Left hindlimb (tissue), 1 donor: ENCODE results near the gene TIGD2.
A peak's percentile ranks its signal among the peaks of the same experiment; 100 is the strongest.

Source experiments
- DNase-seq: peaks from one replicate; pipeline ENCODE4 v3.0.0-alpha.2; 2018

Gene TIGD2

DNA sequence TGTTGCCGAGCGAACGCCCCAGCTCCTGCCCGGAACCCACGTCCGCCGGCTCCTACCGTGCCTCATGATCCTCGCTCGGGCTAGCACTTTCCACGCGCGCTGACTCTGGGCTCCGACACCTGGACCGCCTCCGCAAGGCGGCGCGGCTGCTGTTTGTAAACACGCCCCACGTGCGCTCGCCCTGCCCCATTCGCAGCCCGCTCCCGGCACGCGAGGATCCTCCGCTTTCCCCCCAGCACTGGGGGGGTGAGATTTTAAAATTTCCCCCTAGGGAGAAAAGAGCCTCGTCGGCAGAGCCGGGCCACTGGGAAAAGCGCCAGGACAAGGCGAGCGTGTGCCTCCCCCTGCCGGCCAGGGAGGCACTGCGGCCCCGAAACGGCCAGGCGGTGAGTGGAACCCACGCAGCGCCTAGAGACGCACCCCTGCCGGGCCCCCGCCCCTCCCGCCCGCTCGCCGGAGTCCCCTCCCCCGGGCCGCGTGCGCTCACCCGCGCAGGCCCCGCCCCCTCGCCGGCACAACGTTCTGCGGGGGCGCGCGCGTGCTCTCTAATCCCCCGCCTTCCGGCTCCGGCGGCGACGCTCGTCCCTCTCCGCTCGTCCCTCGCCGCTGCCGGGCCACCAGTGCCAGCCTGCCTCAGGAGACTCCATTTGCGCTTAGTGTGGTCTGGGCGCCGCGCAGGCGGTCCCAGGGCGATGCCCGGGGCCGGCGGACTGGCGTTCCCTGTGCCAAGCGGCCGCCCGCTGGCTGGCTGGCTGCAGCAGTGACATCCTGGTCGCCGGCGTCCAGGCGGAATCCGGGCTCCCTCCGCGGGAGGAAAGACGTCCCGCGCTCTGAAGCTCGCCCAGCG lies at the start of gene TIGD2:
TIGD2 (plus strand) TSS at position 548 of the 847 bp plus-strand sequence. CDS start 1,442 bp downstream, outside the sequence.
- peak; percentile 92 for DNase-seq

DNA sequence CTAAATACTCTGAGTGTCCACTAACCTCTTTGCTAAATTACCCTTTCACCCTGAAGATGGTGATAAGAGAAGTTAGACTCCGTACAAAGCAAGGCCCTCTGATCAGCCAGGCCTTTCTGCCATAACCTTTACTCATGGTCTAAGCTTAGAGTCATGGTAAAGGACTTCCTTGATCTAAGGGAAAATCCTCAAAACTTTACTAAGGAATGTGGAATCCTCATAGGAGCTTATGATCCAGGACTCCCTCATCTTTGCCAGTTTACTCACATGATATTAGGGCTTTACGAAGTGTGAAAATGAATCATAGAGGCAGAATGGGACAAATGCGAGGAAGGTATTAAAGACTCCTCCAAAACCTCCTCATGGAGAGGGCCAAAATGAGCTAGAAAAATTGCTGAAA lies 46.5 kb upstream of the TIGD2 start:
- no peak for DNase-seq

DNA sequence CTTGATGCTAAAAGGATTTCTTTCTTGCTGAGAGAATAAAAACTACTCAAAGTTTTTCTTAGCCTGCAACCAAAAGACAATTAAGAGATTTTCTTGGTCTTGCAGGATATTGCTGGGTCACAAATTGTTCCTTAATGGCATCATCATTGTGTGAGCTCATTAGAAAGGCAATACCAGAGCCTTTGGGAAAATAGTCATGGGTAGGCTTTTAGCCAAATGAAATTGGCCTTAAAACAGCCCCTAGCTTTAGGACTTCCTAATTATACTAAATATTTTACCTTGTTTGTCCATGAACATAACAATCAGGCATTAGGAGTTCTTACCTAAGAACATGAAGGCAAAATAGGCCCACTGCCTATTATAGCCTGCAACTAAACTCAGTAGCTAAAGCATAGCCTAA lies 43.9 kb upstream of the TIGD2 start:
- no peak for DNase-seq

DNA sequence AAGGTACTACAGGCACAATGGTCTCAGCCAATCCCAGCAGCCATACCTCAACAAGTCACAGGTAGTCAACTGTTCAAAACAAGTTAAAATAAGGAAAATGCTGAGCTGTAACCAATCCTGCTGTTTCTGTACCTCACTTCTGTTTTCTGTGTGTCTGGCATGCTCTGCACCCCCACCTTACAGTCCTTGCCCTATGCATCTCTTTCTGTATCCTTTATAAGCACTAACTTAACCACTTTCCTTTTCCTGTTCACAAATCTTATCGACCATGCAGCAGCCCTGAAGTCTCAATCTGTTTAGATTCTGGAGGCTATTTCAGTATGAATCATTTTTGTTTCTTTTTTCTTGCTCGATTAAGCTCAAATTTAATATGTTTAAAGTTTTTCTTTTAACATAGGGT lies 41.9 kb upstream of the TIGD2 start:
- no peak for DNase-seq

- no peak for DNase-seq
These were observed 41.3 kb upstream of the TIGD2 start for GRCh38 chr4:89070041-89070440.

- DNase-seq = no peak
These were observed 40.0 kb upstream of the TIGD2 start for GRCh38 chr4:89071311-89071710.

DNA sequence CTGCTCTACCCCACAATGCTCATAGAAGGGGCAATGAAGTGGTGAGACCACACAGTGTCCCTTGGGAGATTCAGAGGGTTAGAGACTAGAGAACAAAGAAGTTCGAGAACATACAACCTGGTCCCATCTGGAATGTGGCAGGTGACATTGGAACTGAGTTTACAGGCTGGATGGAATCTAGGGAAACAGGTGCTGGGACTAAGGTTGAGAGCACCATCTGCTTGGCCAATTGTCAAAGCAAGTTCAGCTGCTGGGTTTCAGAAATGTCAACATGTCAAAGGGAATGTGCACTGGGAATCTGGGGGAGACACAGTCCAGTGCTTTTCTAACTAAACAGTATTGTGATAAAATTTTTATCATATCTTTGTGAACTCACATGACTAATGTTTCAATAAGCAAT lies 38.4 kb upstream of the TIGD2 start:
- no peak for DNase-seq

DNA sequence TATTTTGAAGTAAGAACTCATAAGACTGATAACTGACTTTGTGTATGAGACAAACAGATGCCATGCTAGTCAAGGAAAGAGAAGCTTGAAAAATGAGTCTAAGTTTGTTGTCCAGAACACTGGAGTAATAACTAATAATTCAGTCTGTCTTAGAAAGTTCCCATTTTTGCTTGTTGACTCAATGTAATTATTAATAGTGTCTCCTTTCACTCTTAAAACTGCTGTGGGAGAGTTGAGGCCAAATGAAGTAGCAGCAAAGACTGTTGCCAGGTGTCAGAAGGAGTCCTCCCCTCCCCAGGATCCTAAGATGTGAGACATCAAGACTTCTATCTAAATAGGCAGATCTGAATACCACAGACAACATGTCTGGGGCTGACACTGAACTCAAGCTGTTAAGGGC lies 33.6 kb upstream of the TIGD2 start:
- no peak for DNase-seq

- no peak for DNase-seq
These were observed 33.0 kb upstream of the TIGD2 start for GRCh38 chr4:89078300-89078699.

GRCh38 chr4:89099034-89099433 lies 12.3 kb upstream of the TIGD2 start:
- DNase-seq = no peak

- DNase-seq = no peak
These were observed 11.9 kb upstream of the TIGD2 start for GRCh38 chr4:89099471-89099870.

DNA sequence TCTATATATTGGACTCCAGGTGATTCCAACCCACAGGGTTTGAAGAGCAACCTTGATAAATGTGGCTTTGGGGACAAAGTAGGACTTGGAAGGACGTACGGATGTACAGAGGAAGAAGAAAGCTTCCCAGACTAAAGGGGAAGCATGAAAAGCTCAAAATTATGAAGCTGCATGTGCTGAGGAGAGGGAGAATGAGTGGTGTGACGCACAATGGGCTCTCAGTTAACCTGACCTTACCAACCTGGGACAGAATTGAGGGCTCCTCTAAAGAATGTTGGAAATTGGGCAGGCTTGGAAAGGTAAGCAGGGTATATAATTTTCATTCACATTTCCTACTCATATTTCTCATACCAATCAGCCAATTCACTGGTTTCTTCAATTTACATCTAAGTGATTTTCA lies 10.5 kb upstream of the TIGD2 start:
- DNase-seq = no peak

DNA sequence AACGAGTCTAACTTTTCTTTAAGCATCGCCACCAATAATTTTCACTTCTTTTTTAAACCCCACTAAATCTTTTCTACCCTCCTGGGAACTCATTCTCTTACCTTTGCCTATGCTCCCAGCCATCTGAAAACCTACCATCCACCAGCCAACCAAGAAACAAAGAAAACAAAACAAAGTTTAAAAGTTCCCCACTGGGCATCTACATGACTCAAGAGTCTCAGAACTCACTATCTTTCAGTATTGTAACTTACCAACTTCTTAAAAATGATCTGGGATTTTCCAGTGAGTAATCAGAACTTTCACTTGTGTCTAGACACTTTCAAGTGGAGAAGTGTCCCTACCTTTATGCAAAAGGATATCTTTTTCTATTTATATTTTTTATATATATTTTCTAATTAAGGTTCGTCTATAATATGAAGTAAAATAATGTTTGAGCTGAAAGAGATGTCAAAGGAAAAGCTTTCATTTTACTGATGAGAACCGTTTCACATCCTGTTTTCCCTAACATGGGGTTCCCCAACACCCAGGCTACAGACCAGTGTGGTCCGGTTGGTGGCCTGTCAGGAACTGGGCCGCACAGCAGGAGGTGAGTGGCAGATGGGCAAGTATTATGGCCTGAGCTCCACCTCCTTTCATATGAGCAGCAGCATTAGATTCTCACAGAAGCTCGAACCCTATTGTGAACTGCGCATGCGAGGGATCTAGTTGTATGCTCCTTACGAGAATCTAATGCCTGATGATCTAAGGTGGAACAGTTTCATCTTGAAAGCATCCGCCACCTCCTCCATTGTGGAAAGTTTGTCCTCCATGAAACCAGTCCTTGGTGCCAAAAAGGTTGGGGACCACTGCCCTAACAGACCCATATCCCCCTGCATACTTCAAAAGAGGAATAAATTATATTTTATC lies 9.8 kb upstream of the TIGD2 start:
- no peak for DNase-seq

- DNase-seq = no peak
These were observed 5.6 kb upstream of the TIGD2 start for GRCh38 chr4:89105726-89106125.

- peak; percentile 36 for DNase-seq
These were observed 3.2 kb upstream of the TIGD2 start for GRCh38 chr4:89108091-89108490.

DNA sequence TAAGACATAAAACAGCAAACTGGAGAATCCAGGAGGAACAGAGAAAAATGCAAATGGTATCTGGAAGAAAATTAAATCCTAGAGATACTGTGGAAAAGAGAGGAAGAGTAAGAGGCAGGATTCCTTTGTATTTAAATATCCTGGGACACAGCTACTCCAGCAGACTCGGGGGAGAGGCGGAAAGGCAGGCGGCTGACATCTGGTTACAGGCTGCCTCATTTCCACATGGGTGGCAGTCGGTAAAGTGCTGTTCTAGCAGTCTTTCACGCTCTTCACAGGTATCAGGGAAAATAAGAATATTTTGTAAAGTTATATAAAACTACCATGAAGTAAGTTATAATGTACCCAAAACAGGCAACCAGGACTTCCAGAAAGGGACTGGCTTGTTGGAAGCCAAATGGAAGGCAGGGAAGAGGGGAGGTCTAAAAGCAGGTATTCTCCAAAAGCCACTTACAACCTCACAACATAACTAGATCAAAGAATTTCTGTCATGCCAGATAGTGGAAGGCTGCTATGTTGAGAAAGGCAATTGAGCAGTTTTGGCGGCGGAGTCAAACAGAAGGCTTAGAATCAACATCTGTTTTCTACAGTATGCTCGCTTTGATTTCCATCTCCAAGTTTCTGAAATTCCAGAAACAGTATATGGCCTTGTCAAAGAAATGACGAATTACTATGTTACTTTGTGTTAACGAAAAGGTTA lies 1.3 kb upstream of the TIGD2 start:
- DNase-seq = no peak

- DNase-seq = no peak
These were observed 770 bp upstream of the TIGD2 start for GRCh38 chr4:89110541-89110985.

GRCh38 chr4:89111833-89112563 lies 665 bp downstream of the TIGD2 start:
- DNase-seq = no peak

- DNase-seq = no peak
These were observed 2.1 kb downstream of the TIGD2 start for GRCh38 chr4:89113415-89113814.

DNA sequence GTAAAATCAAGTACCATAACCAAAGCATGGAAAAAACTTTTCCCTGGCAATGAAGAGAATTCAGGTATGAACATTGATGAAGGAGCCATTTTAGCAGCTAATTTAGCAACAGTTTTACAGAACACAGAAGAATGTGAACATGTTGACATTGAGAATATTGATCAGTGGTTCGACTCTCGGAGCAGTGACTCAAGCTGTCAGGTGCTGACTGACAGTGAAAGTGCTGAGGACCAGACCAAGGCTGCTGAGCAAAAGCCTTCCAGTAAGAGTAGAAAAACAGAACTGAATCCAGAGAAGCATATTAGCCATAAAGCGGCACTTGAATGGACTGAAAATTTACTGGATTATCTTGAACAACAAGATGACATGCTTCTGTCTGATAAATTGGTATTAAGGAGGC lies 2.8 kb downstream of the TIGD2 start:
- DNase-seq = no peak

DNA sequence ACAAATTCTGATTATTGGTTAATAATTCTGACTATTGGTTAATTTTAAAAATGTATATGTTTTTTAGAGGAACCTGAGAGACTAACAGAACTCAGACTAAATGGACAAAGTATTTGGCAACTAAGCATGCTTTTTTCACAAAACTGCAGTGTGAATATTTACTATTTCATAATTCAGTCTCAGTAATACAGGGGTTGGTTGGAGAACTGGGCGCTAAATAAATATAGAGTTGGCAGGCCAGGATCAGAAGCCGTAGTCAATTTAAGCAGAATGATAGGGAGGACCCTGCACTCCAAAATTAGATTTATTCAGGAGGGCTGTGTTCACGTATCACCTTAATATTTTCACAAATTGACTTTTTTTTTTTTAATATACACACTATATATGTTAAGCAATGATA lies 5.8 kb downstream of the TIGD2 start:
- no peak for DNase-seq

GRCh38 chr4:89119166-89119565 lies 7.8 kb downstream of the TIGD2 start:
- no peak for DNase-seq

DNA sequence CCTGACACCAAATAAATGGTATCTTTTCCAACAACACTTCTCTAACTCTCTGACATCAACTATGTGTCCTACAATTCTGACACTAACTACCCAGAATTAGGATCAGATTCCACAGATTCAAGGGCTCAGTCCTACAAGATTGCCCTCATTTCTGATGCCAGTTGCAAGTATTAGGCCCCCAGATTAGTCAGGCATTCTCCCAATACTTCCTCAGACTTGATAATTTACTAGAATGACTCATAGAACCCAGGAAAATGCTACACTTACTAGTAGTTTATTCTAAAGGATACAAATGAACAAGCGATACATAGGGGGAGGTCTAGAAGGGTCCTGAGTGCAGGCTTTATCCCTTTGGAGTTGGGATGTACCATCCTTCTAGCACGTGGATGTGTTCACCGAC lies 8.5 kb downstream of the TIGD2 start:
- DNase-seq = no peak
